Sigmoid colon (tissue), 7 donors: ENCODE measurements around the gene GPR61. TPM values are rescaled to one million over a fixed set of nuclear protein-coding genes. Genes with fewer than 3 reads are reported as not detected.

ENCODE experiments used
- DNase-seq: peaks from one replicate; pipeline ENCODE4 v3.0.0-alpha.2; 2019
- H3K27ac ChIP-seq, 4 donors: fragments of 200-600 bp; sonication (generic); one replicate each; pipeline ENCODE4 v1.5.1; 2016 to 2019; ENCODE audit warnings: mild to moderate bottlenecking in 1 of 4
- H3K27me3 ChIP-seq, 3 donors: fragments of 200-600 bp; sonication (generic); one replicate each; pipeline ENCODE4 v1.5.1; 2019; ENCODE audit warnings: mild to moderate bottlenecking in 1 of 3
- H3K36me3 ChIP-seq, 4 donors: fragments of 200-600 bp; sonication (generic); one replicate each; pipeline ENCODE4 v1.5.1; 2016 to 2019
- H3K4me1 ChIP-seq, 4 donors: fragments of 200-600 bp; sonication (generic); one replicate each; pipeline ENCODE4 v1.5.1; 2017 to 2019
- H3K4me3 ChIP-seq, 4 donors: fragments of 200-600 bp; sonication (generic); one replicate each; pipeline ENCODE4 v1.5.1; 2017 to 2019; ENCODE audit warnings: mild to moderate bottlenecking in 2 of 4, moderate library complexity in 1 of 4
- H3K9me3 ChIP-seq, 4 donors: fragments of 200-600 bp in 3 of 4; sonication (generic) in 3 of 4; one replicate each; pipeline versions ENCODE4 v1.5.1 to v1.6.1; 2013 to 2019
- CTCF ChIP-seq, 4 experiments: fragments of 450-650 bp in 3 of 4; fragments of 200-600 bp in 1 of 4; IDR thresholded peaks; one replicate each; pipeline ENCODE4 v1.5.1; 2016 to 2019; ENCODE audit warnings: antibody characterized with exemption in 4 of 4, mild to moderate bottlenecking in 3 of 4, moderate library complexity in 2 of 4
- EP300 ChIP-seq, 4 donors: sonication (generic); formaldehyde crosslinking; IDR thresholded peaks; one replicate each; pipeline ENCODE4 v1.6.1; 2017; ENCODE audit warnings: antibody characterized with exemption in 4 of 4
- POLR2A ChIP-seq, 2 donors: fragments of 450-650 bp; IDR thresholded peaks; one replicate each; pipeline ENCODE4 v1.6.1; 2016; ENCODE audit warnings: antibody characterized with exemption in 2 of 2, mild to moderate bottlenecking in 2 of 2, moderate library complexity in 2 of 2
- POLR2AphosphoS5 ChIP-seq, 4 donors: sonication (generic); formaldehyde crosslinking; IDR thresholded peaks; one replicate each; pipeline ENCODE4 v1.6.1; 2017; ENCODE audit warnings: antibody characterized with exemption in 4 of 4
- WGBS, 2 donors: extraction: QIAGEN DNeasy Blood & Tissue Kit; methylation state at CpG; one replicate each; pipeline ENCODE4 v1.1.7; 2013; 5-methylcytosine and 5-hydroxymethylcytosine counted together
- intact Hi-C: fragments of 100-400 bp; cut with DNase I; formaldehyde crosslinking; loops from one replicate; pipeline ENCODE4 v1.15.1; 2023
- polyA plus RNA-seq, 3 donors: library from polyadenylated mRNA; stranded (reverse); fragments of 200-250 nt; gene quantifications; one replicate each; pipeline ENCODE4 v1.2.3, GENCODE V29; 2013
- total RNA-seq, 4 donors: library from RNA; depleted of rRNA; stranded (reverse); fragments of >200 nt; gene quantifications; one replicate each; pipeline ENCODE4 v1.1.0, GENCODE V29; 2016
- donor health status: healthy with polysubstance abuse.
- donor health status: Bipolar disorder and iron deficiency.
- donor health status: healthy.

Gene GPR61
- total and polyA plus RNA-seq, 7 donors, result 0.07 to 2.2 (median 0.36) TPM; not detected in 4

GRCh38 chr1:109498161-109498801 is 41.4 kb upstream of the GPR61 start:
- peak overlapping the region in 3 of 4 donors; percentile 66 to 81 (median 76) for H3K27ac ChIP-seq
- intact Hi-C loops, result no loop called here
- WGBS, 2 donors, result 79 to 84% methylated on average over 12 of the region's 12 CpGs
- TF ChIP-seq POLR2A (IDR thresholded peaks at IDR 0.05), result no peak
- TF ChIP-seq POLR2AphosphoS5 (IDR thresholded peaks at IDR 0.05), result no peak
- peak; percentile 29 to 66 (median 48) for TF ChIP-seq CTCF (IDR thresholded peaks at IDR 0.05)
- no peaks in the 10 kb centered on the region for H3K27me3 ChIP-seq
- H3K36me3 ChIP-seq, result peaks cover 0 to 25% (median 13%) of the 10 kb centered on the region in 4 donors
- no peaks in the 10 kb centered on the region for H3K9me3 ChIP-seq
- DNase-seq, result no peak
- no peak overlapping the region for H3K4me3 ChIP-seq
- H3K4me1 ChIP-seq, result peaks cover 0 to 69% (median 56%) of the 10 kb centered on the region in 4 donors

- DNase-seq, result no peak
- WGBS, 2 donors, result 82% methylated on average over 7 of the region's 7 CpGs
- peaks cover 0 to 64% (median 54%) of the 10 kb centered on the region in 4 donors for H3K4me1 ChIP-seq
- TF ChIP-seq POLR2AphosphoS5 (IDR thresholded peaks at IDR 0.05), result no peak
- no peak for TF ChIP-seq POLR2A (IDR thresholded peaks at IDR 0.05)
- TF ChIP-seq EP300 (IDR thresholded peaks at IDR 0.05), result no peak
- no peak for TF ChIP-seq CTCF (IDR thresholded peaks at IDR 0.05)
- H3K4me3 ChIP-seq, result no peak overlapping the region
- no peaks in the 10 kb centered on the region for H3K27me3 ChIP-seq
- peaks cover 0 to 25% (median 13%) of the 10 kb centered on the region in 4 donors for H3K36me3 ChIP-seq
- H3K27ac ChIP-seq, result peak overlapping the region; percentile 63 to 81 (median 71)
- H3K9me3 ChIP-seq, result no peaks in the 10 kb centered on the region
- intact Hi-C loops, result no loop called here
Observed at GRCh38 chr1:109499081-109499480, 40.6 kb upstream of the GPR61 start.

- H3K27ac ChIP-seq, result peak overlapping the region; percentile 63 to 81 (median 71)
- peaks cover 0 to 25% (median 13%) of the 10 kb centered on the region in 4 donors for H3K36me3 ChIP-seq
- H3K27me3 ChIP-seq, result no peaks in the 10 kb centered on the region
- peaks cover 0 to 59% (median 48%) of the 10 kb centered on the region in 4 donors for H3K4me1 ChIP-seq
- H3K9me3 ChIP-seq, result no peaks in the 10 kb centered on the region
- 51 to 69% methylated on average over 4 of the region's 4 CpGs for WGBS, 2 donors
- TF ChIP-seq CTCF (IDR thresholded peaks at IDR 0.05) (peak in 3 of 4 experiments; percentile 36 to 48 (median 38)), POLR2A (IDR thresholded peaks at IDR 0.05) (no peak)
- no peak overlapping the region for H3K4me3 ChIP-seq
- intact Hi-C loops, result no loop called here
- no peak for DNase-seq
Observed at GRCh38 chr1:109499661-109500536, 39.8 kb upstream of the GPR61 start.

- no peaks in the 10 kb centered on the region for H3K27me3 ChIP-seq
- TF ChIP-seq CTCF (IDR thresholded peaks at IDR 0.05) (no peak), POLR2A (IDR thresholded peaks at IDR 0.05) (no peak), POLR2AphosphoS5 (IDR thresholded peaks at IDR 0.05) (peak in 1 of 4 donors; percentile 12)
- 55 to 61% methylated on average over 5 of the region's 5 CpGs for WGBS, 2 donors
- peak overlapping the region; percentile 63 to 81 (median 71) for H3K27ac ChIP-seq
- peaks cover 0 to 21% (median 12%) of the 10 kb centered on the region in 4 donors for H3K36me3 ChIP-seq
- DNase-seq, result no peak
- peak overlapping the region in 1 of 4 donors; percentile 7 for H3K4me3 ChIP-seq
- peaks cover 0 to 51% (median 42%) of the 10 kb centered on the region in 4 donors for H3K4me1 ChIP-seq
- intact Hi-C loops, result no loop called here
- no peaks in the 10 kb centered on the region for H3K9me3 ChIP-seq
Observed at GRCh38 chr1:109500941-109501381, 38.7 kb upstream of the GPR61 start.
